ENCODE results near the gene MON2.

Gene MON2

GRCh38 chr12:62621101-62621638, 154.5 kb downstream of the MON2 start:
- DNase-seq: peak; percentile 47

- no peak for DNase-seq
These were observed 155.6 kb downstream of the MON2 start for GRCh38 chr12:62622177-62622576.

- DNase-seq: peak; percentile 7
These were observed 158.6 kb downstream of the MON2 start for GRCh38 chr12:62625228-62625627.

- DNase-seq: no peak
These were observed 160.6 kb downstream of the MON2 start for GRCh38 chr12:62627181-62627580.

- no peak for DNase-seq
These were observed 162.8 kb downstream of the MON2 start for GRCh38 chr12:62629413-62629812.

GRCh38 chr12:62629971-62630739, 163.5 kb downstream of the MON2 start:
- peak; percentile 55 for DNase-seq

GRCh38 chr12:62631471-62632410, 165.1 kb downstream of the MON2 start:
- peak; percentile 53 for DNase-seq

- DNase-seq: peak; percentile 21
These were observed 165.8 kb downstream of the MON2 start for GRCh38 chr12:62632411-62632918.

GRCh38 chr12:62635649-62636048, 169.0 kb downstream of the MON2 start:
- DNase-seq: no peak

GRCh38 chr12:62637679-62638078, 171.1 kb downstream of the MON2 start:
- no peak for DNase-seq

- no peak for DNase-seq
These were observed 174.4 kb downstream of the MON2 start for GRCh38 chr12:62640910-62641448.

- DNase-seq: no peak
These were observed 175.9 kb downstream of the MON2 start for GRCh38 chr12:62642486-62642885.

- no peak for DNase-seq
These were observed 176.9 kb downstream of the MON2 start for GRCh38 chr12:62643486-62643885.

- DNase-seq: no peak
These were observed 179.9 kb downstream of the MON2 start for GRCh38 chr12:62646566-62646965.

GRCh38 chr12:62647586-62647985, 181.0 kb downstream of the MON2 start:
- DNase-seq: no peak

GRCh38 chr12:62649412-62650138, 182.9 kb downstream of the MON2 start:
- DNase-seq: no peak

Data from DMS79 treated with DMSO at 0.1 percent for 48 hours (cell line).